NB4 (cell line): Measurements from ENCODE around the gene CSTF2T.
"Not testable (repeated sequence)": the region's sequence is repeated elsewhere in the genome, so short reads cannot be mapped to it uniquely, and the experiment has no call there.

Experiments used
- DNase-seq: peaks from one replicate; pipeline ENCODE4 v3.0.0; 2010; ENCODE audit warnings: low read depth
- H3K4me3 ChIP-seq: one replicate; pipeline ENCODE4 v1.5.1; 2011; ENCODE audit warnings: mild to moderate bottlenecking, low read depth, low read length, moderate library complexity
- CTCF ChIP-seq: IDR thresholded peaks from one replicate; pipeline ENCODE4 v1.5.1; 2012; ENCODE audit warnings: low read depth, low read length
- MAX ChIP-seq: IDR thresholded peaks from 2 replicates; pipeline ENCODE4 v1.6.1; 2011; ENCODE audit warnings: low read depth, low read length
- MYC ChIP-seq: IDR thresholded peaks from 2 replicates; pipeline ENCODE4 v1.6.1; 2011; ENCODE audit warnings: low read depth, low read length
- POLR2A ChIP-seq: IDR thresholded peaks from 2 replicates; pipeline ENCODE4 v1.6.1; 2011; ENCODE audit warnings: mild to moderate bottlenecking; ENCODE audit not compliant: insufficient read length; ENCODE audit errors: extremely low read depth

CSTF2T gene

GRCh38 chr10:51694086-51694768 is 5.2 kb downstream of the CSTF2T start:
- TF ChIP-seq MYC: no peak
- no peak for TF ChIP-seq POLR2A
- no peak for TF ChIP-seq MAX
- no peak overlapping the region for H3K4me3 ChIP-seq
- no peak for DNase-seq

GRCh38 chr10:51691135-51691534 is 8.3 kb downstream of the CSTF2T start:
- DNase-seq: no peak
- H3K4me3 ChIP-seq: no peak overlapping the region
- TF ChIP-seq MYC (no peak), CTCF (no peak), POLR2A (no peak), MAX (no peak)

- H3K4me3 ChIP-seq: no peak overlapping the region
- TF ChIP-seq MYC (no peak), MAX (no peak), CTCF (no peak), POLR2A (no peak)
- no peak for DNase-seq
Measured at GRCh38 chr10:51689536-51689935, 9.9 kb downstream of the CSTF2T start.

GRCh38 chr10:51688826-51689225 is 10.6 kb downstream of the CSTF2T start:
- not testable (repeated sequence) for H3K4me3 ChIP-seq, DNase-seq

- TF ChIP-seq CTCF (no peak), MYC (no peak), POLR2A (no peak), MAX (no peak)
- DNase-seq: no peak
Measured at GRCh38 chr10:51687296-51687695, 12.1 kb downstream of the CSTF2T start.

GRCh38 chr10:51685768-51686167 is 13.6 kb downstream of the CSTF2T start:
- H3K4me3 ChIP-seq: no peak overlapping the region
- no peak for DNase-seq
- TF ChIP-seq MAX: no peak
- no peak for TF ChIP-seq MYC
- no peak for TF ChIP-seq POLR2A

More at GRCh38 chr10:51687296-51687695, 12.1 kb downstream of the CSTF2T start:
- H3K4me3 ChIP-seq: no peak overlapping the region

- DNase-seq: no peak
- no peak overlapping the region for H3K4me3 ChIP-seq
- TF ChIP-seq CTCF (no peak), MYC (no peak), MAX (no peak), POLR2A (no peak)
Measured at GRCh38 chr10:51683031-51683691, 16.2 kb downstream of the CSTF2T start.
